NCI-H2196 treated with DMSO at 0.1 percent for 48 hours (cell line): Measurements from ENCODE around the gene COTL1.

Experiments
- DNase-seq: peaks from one replicate; lab custom pipeline; 2025; ENCODE audit not compliant: unreplicated experiment; lab: John Stamatoyannopoulos, UW

Gene COTL1

DNA sequence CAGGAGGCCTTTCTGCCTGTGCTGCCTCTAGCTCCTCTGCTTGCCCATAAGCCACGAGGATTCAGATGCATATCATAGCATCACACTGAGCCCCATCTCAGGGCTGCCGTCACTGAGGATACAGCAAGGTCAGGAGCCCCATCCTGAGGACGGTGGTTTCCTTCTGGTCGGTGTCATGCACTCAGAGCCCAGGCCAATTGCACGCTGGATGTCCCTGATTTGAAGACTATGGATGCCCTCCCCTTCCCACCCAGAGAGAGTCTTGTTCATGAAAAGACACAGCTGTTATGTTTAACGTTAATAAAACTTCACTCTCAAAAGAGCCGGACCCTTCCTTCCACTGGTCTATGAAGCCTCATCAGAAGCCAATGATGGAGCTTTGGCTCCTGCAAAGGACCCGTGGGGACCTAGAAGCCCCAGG lies 19.9 kb downstream of the COTL1 start:
- no peak for DNase-seq

DNA sequence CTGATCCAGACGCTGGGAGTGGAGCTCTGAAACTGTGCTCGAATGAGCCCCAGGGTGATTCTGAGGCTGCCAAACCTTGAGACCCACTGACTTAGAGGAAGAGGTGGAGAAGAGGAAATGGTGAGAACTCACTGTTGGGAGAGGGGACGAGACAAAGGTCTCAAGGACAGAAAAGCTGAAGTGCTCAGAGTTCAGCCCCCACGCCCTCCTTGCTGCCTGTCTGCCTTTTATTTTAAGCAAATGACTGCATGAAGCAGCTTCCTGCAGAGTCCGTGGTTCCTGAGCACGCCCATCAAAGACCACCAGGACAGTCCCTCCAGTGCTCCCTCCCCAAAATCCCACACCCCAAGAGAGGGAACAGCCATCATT lies 20.4 kb downstream of the COTL1 start:
- no peak for DNase-seq

DNA sequence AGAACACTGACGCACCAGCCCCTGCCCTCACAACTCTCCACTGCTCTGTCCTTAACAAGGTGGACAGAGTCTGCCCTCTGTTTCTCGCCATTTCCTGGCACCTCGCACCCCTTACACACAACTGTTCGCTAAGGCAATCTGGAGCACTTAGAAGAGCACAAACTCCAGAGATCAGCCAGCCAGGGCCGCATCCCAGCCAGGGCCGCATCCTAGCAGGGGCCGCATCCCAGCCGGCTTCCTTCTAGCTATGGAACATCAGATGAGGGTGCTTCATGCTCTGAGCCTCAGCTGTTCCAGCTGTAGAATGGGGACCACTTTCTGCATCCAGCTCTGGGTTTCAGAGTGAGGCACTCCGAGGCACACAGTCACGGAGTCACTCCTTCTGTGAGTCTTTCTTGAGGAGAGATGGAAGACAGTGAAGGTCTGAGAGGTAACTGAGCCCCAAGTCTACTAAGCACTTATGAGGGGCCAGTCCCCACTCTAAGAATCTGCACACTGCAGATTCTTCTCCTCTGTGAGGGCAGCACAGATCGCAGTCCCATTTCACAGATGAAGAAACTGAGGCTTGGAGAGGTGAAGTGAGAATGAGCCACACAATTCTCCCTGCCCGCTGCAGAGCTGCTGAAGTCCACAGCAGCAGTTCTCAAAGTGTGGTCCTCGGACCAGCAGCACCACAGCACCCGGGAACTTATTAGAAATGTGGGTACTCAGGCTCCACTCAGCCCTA lies 20.9 kb downstream of the COTL1 start:
- DNase-seq: no peak

DNA sequence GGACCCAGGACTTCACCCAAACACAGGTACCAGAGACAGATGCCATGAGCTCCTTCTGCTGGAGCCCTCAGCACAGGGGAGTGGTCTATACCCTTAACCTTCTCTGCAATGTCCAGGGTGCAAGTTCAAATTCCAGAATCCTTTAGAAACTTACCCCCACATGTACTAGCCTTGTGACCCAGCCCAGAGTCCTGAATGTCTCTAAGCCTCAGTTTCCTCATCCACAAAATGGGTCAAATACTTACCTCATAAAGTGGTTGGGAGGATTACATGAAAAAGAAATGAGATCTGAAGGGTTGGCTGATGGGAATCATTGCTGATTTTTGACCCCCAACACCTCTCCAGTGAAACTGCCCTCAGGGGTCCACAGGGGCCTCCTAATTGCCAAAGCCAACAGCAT lies 21.7 kb downstream of the COTL1 start:
- DNase-seq: no peak

DNA sequence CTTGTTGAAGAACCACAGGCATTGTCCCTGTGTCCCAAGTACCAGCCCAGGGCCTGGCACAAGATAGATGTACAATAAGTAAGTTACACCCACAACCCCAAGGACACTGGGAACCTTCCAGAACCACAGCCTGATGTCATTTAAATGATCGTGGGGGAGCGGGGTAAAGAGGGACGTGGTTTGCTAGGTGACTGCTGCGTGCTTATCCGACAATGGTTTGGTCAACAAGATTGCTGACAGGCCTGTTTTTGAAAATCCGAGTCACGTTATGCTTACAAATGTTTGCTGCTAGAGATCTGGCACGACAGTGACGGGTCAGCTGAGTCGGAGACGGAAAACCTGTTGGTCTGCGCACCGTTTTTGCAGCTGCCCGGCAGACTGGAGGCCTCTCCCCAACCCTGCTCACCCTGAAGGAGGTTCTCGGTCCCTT lies 22.8 kb downstream of the COTL1 start:
- DNase-seq: no peak

DNA sequence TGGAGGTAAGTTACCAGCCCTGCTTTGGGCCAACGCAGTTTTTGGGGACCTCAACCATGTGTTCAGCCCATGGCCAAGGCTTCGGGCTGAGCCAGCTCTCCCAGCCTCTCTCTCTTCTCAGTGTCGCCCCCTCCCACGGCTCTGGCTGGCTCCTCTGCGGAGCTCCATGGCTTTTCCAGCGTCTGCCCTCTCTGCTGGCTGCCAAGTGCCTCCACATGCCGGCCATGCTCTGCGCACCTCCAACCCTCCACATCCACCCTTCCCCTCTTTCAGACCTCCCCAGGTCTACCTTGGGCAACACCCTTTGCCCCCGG lies 23.2 kb downstream of the COTL1 start:
- DNase-seq: no peak

DNA sequence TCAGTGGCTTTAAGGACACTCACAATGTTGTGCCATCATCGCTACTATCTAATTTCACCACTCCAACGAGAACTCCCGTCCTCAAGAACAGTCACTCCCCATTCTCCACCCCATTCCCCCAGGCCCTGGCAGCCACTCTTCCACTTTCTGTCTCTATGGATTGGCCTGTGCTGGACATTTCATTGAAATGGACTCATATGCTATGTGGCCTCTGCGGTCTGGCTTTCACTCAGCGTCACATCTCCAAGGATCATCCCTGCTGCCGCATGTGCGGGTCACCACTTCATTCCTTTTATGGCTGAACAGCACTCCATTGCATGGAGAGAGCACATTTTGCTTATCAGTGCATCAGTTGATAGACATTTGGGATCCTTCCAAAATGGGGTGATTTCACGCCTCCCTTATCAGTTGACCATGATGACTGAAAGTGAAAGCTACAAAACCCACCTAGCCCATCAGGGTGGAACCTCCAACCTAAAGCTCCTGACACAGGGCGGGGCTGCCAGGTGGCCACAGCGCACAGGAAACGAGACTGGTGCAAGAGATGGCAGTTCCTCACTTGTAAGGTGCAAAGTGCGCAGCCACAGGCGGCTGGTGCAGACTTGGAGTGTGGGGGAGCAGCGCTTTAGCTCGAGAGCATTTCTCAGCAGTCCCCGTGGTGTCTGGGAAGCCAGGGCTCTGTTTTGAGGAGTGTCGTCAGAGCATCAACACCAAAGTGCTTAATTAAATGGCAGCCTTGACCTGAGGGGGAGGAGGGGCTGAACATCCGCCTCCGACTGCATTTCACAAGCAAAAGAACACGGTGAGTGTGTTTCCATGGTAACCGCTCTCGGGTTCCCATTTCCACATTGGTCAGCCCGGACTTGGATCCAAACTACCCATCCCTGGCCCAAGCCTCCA lies 23.8 kb downstream of the COTL1 start:
- DNase-seq: no peak

DNA sequence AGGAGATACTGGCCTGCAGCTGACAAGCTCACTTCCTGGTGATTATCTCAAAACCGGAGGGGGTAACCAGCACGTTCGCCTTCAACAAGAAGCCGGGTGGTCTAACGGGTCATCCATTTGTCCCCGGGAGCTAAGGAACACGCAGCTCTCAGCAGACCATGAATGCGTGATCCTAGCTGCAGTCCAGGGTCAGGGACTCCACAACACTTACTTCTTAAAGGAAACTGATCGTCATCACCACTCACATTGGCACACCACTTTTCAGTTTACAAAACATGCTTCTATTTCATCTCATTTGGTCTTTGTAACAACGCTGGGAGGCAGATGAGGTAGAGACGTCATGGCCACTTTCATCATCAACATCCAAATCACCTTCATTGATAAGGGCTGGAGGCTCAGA lies 25.2 kb downstream of the COTL1 start:
- DNase-seq: no peak

DNA sequence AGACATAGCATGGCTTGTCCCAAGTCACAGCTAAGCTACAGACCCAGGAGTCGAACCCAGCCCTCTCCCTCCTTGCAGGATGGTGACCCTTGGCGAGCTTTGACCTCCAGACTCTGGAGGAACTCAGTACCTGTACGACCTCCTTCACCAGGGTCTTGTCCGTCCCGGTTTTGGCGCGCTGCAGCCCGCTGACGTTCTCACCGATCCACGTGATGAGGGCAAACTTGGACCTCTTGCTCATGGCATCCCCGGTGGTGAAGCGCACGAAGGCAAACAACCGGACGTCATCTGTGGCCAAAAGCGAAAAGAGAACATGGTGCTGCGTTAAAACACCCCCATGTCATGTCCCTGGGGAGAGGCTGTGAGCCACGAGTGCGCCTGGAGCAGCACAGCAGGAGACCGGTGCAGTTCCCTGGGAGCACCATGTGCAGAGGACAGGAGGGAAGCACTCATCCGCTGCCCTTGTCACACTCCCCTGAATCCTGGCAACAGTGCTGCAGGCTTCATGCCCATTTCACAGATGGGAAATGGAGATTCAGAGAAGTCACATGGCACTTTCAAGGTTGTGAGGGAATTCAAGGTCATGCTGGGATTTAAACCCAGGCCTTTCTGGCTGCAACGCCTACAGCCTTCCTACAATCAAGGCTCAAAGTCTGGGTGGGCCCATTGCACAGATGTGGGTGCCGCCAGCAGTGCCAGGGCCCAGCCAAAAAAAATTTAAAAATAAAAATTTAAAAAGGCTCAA lies 27.7 kb downstream of the COTL1 start:
- DNase-seq: no peak

DNA sequence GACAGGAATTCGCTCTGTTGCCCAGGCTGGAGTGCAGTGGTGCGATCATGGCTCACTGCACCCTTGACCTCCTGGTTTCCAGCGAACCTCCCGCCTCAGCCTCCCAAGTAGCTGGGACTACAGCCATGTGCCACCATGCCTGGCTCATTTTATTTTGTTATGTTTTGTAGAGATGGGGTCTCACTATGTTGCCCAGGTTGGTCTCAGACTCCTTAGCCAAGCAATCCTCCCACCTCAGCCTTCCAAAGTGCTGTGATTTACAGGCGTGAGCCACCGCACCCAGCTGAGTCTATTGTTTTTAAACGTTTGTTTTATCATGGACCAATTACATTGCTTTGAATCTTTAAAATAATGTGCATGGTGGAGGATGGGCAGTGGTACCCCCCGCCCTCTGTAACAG lies 28.9 kb downstream of the COTL1 start:
- DNase-seq: no peak

DNA sequence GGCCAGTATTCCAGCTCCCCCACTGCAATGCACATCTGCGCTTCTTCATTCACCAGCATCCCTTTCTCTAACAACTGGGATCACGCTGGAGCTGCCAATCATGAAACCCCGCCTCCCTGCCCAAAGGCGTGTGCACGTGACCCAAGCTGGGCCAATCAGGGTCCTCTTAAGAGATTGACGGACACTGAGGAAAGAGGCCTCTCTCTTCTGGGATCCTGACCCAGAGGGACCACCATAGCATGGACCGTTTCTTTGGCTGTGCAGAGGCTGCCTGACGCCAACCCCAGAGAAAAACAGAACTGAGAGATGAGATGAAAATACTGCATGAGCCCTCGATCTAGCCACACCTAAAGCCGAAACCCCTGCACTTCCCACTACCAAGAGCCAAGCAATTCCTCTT lies 32.0 kb downstream of the COTL1 start:
- no peak for DNase-seq

DNA sequence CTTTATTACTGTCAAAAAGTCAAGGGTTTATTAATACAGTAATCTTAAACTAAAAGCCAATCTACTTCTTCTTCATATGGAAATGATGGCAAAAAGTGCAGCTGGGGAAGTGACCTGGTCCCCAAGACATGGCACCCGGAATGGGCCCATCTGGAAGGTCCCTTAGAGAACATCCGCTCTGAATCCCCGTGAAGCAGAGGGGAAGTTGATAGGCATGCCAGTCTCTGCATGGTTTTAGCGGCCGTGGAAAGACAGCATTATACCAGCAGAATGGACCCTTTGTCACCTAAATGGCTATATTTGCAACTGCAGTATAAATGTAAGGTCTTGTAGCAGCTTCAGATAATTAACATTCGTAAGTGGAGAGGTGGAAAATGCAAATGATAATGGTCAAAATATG lies 32.4 kb downstream of the COTL1 start:
- DNase-seq: no peak

DNA sequence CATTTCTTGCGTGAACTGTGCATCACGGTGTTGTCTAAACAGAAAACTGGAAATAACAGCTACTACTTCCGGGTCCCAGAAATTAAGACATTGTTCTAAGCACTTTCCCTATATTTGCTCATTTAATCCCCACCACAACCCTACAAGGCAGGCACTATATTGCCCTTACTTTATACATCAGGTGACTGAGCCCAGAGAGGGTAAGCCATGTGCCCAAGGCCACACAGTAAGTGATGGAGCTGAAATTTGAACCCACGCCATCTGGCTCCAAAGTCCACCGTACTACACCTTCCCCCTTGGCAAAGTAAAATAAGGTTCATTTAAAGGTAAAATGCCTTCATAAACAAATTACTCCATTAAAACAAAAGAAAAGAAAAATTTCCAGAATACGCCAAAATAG lies 33.2 kb downstream of the COTL1 start:
- no peak for DNase-seq

DNA sequence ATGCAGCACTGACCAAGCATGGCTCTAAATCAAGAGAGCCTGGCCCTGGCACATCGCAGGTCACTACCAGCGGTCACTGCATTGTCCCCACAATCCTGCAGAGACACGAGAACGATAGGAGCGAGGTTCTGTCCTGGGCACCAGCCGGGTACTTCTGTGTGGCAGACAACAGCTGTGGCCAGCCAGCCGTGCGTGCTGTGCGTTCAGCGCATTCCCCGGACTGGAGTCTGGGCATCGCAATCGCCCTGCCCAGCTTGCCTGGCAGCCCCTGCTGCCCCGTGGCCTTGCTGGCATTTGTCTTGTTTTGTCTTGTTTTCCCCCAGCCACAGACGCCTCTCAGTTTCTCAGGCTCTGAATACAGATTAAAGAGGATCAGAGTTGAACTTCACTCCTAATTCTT lies 33.9 kb downstream of the COTL1 start:
- DNase-seq: no peak

DNA sequence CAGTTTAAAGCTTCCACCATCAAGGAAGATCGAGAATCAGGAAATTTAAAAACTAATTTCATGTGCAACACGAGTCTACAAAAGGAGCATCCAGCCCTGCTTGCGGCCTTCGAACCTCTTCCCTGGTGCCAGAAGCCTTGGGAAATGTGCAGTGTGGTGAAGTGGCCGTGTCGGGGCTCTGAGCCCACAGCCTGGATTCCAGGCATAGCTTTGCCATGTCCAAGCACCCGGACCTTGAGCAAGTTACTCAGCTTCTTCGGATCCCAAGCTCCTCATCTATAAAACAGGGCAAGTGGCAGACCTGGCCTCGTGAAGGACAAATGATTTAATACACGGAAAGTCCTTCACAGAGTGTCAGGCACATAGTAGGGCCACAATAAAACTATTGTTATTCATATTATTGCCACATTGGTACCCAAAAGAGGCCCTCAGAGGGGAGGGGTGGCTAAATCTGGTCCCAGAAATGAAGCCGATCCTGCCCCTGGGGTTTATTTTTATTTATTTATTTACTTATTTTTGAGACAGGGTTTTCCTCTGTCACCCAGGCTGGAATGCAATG lies 34.8 kb downstream of the COTL1 start:
- no peak for DNase-seq

DNA sequence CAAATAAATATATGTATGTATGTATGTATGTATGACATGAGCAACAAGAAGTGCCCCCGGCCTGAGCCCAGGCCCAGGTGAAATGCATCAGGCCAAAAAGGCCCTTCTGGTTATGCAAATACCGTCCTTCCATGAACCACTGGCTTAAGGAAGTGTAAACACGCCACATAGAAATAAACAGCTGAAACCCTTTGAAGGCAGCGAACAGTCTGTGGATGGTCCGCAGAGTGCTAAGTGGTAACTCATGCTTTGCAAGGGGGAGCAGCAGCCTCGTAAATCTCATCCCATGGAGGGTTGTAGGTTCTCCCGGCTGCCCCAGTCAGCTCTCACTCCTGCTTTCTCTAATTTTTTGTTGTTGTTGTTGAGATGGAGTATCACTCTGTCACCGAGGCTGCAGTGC lies 36.7 kb downstream of the COTL1 start:
- no peak for DNase-seq

DNA sequence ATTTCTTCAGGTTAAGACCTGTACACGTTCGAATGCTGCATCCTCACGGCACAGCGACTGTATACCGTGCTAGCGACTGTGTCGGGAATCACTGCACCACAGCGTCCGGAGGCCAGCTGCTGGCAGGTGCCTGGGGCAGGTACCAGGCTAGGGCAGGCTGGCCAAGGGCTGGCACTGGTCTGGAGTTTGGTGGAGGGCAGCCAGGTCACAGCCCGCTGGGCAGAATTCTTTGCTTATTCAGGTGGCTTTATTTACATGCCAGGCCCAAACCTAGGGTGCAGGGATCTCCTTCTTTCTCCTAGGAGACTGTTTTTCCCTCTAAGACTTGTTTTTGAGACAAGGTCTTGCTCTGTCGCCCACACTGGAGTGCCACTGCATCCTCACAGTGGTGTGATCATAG lies 37.9 kb downstream of the COTL1 start:
- DNase-seq: no peak

DNA sequence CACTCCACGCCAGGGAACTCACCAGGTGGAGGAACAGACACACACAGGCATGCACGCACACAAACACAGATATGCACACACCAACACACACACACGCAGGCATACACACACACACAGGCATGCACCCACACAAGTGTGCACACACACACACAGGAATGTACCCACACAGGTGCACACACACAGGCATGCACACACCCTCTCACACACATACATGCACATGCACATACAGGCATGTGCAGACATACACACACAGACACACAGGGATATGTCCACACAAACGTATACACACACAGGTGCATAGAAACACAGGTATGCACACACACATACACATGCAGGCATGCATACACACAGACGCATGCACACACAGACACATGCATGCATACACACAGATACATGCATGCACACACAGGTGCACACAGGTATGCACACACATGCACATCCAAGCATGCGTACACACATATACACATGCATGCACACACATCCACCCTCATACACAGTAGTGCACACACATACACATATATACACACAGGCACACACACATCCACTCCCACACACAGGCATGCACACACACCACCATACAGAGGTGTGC lies 39.2 kb downstream of the COTL1 start:
- DNase-seq: no peak

DNA sequence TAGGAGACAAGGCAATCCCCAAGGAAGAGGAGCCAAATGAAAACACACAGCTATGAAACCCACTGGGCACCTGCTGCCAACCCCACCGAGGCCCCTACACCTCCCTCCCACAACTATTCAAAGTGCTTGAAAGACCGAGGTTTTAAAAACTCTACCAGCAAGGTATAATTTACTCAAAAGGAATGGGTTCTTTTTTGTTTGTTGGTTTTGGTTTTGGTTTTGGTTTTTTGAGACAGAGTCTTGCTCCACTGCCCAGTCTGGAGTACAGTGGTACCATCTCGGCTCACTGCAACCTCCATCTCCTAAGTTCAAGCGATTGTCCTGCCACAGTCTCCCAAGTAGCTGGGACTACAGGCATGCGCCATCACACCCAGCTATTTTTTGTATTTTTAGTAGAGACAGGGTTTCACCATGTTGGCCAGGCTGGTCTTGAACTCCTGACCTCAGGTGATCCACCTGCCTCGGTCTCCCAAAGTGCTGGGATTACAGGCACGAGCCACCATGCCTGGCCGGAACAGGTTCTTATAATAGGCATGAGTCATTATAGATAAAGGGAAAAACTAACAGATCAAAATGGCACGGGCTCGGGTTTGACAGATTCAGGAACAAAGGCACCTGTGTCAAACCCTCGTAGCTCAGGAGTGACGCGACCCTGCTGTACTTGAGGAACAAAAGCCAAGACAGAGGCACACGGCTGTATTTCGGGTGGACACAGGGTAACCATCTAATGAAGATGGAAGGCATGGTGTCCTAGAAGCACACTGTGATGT lies 40.7 kb downstream of the COTL1 start:
- no peak for DNase-seq

DNA sequence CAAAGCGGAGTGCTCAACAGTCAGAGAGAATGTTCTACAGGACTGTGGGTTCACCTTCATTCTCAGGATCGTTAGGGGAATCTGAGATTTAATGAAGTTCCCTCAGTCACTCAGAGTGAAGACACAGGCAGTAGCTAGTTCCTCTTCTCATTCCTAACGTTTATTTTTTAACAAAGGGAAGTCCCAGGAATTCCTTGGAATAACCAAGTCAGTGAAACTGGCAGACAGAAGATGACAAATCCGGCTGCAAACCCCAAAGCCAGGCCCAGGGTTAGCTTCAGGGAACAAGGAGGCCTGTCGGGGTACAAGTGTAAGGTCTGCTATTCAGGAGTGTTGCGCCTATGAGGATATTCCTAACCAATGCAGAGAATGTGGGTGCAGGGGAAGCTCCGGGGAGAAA lies 42.0 kb downstream of the COTL1 start:
- no peak for DNase-seq

DNA sequence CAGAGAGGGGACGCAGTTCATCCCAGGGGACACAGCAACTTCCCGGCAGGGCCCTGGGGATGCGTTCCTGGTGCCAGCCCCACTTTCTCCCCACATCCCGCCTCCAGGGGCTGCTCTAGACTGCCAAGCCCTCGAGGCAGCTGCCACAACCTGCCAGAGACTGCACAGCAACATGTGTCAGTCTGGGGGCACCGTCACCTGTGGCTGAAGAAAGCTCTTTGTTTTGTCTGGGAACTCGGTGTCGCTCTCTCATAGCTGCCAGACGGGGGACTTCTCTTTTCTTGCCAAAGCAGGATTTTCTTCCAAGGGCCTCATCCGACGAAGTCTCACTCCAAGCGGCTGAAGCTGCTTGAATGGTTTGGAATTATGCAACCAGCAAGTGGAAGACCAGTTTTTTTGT lies 43.7 kb downstream of the COTL1 start:
- DNase-seq: no peak
